ENCODE results near the gene GART. TPM values are rescaled to one million over a fixed set of nuclear protein-coding genes. Genes with fewer than 3 reads are reported as not detected.

The GART gene
- total RNA-seq, 6 experiments from 2014 or later, result 23.0 to 93.5 (median 39.3) TPM

DNA sequence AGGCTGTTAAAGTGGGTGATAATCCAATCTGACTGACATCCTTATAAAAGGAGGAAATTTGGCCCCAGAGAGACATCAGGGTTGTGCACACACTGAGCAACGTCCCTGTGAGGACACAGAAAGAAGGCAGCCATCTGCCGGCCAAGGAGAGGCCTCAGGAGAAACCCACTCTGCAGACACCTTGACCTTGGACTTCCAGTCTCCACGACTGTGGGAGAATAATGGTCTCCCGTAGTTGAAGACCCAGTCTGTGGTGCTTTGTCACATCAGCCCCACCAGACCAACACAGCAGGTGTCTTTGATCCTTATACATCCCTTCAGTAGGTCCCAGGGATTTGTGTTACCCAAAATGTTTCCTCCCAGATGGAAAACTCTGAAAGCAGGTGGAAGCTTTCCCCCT, 46.2 kb downstream of the GART start:
- H3K4me1 ChIP-seq, result peaks cover 0 to 7% (median 0%) of the 10 kb centered on the region in 4 donors
- H3K4me3 ChIP-seq, result no peak overlapping the region
- no peak overlapping the region for H3K27ac ChIP-seq
- 14% methylated on average over 2 of the region's 4 CpGs for WGBS (ENCODE audit: insufficient coverage, low coverage, low lambda C conversion rate, missing lambda C conversion rate)
- DNase-seq (no peak), ATAC-seq (no peak)
- no peaks in the 10 kb centered on the region for H3K9me3 ChIP-seq
- TF ChIP-seq POLR2A (IDR thresholded peaks at IDR 0.05), result no peak
- TF ChIP-seq, protein P1, sequence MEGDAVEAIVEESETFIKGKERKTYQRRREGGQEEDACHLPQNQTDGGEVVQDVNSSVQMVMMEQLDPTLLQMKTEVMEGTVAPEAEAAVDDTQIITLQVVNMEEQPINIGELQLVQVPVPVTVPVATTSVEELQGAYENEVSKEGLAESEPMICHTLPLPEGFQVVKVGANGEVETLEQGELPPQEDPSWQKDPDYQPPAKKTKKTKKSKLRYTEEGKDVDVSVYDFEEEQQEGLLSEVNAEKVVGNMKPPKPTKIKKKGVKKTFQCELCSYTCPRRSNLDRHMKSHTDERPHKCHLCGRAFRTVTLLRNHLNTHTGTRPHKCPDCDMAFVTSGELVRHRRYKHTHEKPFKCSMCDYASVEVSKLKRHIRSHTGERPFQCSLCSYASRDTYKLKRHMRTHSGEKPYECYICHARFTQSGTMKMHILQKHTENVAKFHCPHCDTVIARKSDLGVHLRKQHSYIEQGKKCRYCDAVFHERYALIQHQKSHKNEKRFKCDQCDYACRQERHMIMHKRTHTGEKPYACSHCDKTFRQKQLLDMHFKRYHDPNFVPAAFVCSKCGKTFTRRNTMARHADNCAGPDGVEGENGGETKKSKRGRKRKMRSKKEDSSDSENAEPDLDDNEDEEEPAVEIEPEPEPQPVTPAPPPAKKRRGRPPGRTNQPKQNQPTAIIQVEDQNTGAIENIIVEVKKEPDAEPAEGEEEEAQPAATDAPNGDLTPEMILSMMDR (IDR thresholded peaks at IDR 0.05), result no peak
- H3K27me3 ChIP-seq, result no peaks in the 10 kb centered on the region
- no peaks in the 10 kb centered on the region for H3K36me3 ChIP-seq
- intact Hi-C loops (cut with DNase I), result no loop called here

DNA sequence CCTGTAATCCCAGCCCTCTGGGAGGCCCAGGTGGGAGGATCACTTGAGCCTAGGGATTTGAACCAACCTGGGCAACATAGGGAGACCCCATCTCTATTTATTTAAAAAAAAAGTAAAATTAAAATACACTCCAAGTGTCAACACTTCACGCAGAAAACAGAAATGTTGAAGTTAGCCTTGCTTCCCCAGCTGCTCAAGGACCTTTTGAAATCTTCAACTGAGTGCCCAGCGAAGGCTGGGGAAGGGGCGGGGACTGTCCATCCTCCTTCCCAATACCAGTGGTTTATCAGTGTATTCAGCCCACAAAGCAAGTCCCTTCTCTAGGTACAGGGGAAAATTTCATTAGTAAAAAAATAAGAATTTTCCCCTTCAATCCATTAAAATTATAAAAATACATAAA, 48.2 kb downstream of the GART start:
- H3K9me3 ChIP-seq, result no peaks in the 10 kb centered on the region
- peaks cover 0 to 8% (median 0%) of the 10 kb centered on the region in 4 donors for H3K4me1 ChIP-seq

DNA sequence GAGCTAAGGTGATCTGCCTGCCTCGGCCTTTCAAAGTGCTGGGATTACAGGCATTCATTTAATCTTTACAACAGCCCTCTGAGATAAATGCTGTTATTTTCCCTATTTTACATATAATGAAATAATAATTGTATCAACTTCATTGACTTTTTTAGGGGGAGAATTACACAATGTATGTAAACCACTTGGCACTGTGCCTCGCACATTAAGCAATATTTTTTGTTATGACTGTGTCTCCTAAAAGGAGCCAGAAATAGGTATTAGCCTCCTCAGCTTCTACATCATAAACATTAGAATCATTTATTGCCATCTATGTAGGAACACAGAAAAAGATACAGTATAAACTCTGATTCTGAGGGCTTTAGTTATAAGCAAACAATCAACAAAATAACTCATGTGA, 49.3 kb downstream of the GART start:
- ATAC-seq, result no peak
- intact Hi-C loops (cut with DNase I), result no loop called here
- Histone ChIP-seq H3K36me3 (no peaks in the 10 kb centered on the region), H3K9me3 (no peaks in the 10 kb centered on the region), H3K27me3 (no peaks in the 10 kb centered on the region), H3K27ac (no peak overlapping the region), H3K4me1 (peaks cover 0 to 8% (median 0%) of the 10 kb centered on the region in 4 donors), H3K4me3 (no peak overlapping the region)
- TF ChIP-seq, protein P1 (IDR thresholded peaks at IDR 0.05), result no peak
- TF ChIP-seq POLR2A (IDR thresholded peaks at IDR 0.05), result no peak
- DNase-seq, result no peak
- 43% methylated on average over 2 of the region's 2 CpGs for WGBS (ENCODE audit: insufficient coverage, low coverage, low lambda C conversion rate, missing lambda C conversion rate)

More for the DNA sequence above, 48.2 kb downstream of the GART start:
- intact Hi-C loops (cut with DNase I), result no loop called here
- Histone ChIP-seq H3K27me3 (no peaks in the 10 kb centered on the region), H3K4me3 (no peak overlapping the region), H3K27ac (no peak overlapping the region), H3K36me3 (no peaks in the 10 kb centered on the region)
- TF ChIP-seq POLR2A (IDR thresholded peaks at IDR 0.05), result no peak
- TF ChIP-seq, protein P1 (IDR thresholded peaks at IDR 0.05), result no peak
- WGBS (ENCODE audit: insufficient coverage, low coverage, low lambda C conversion rate, missing lambda C conversion rate), result 64% methylated on average over 3 of the region's 3 CpGs
- no peak for DNase-seq
- no peak for ATAC-seq

DNA sequence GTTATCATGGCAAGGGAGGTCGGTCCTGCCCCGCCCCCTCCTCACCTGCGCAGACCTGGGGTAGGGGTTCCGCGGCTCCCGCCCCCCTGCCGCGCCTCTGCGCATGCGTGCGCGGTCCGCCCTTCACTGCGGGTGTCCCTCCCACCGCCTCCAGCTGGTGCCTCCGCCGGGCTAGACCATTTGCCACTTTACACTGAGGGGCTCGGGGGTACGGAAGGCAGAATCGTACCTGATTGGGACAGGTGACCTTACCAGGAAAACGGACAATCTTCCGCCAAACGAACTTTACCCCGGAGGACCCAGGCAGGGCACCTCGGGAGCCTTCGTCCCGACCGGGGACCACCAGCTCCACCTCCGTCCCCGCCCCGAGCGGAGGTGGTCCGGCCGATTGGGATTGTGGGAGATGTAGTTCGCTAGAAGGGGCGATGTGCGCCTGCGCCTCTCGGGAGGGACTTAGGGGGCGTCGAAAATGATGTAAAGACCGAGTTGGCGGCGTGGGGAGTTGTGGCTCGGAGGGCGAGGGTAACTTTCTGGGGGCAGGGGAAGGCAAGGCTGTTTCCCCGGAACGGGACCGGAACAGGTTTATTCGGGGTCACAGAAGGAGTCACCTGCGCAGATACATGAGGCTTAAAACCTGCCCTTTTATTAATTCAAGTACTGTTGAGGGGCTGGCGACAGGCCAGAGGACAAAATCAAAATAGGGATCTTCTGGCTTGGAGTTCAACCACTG, 50.4 kb downstream of the GART start, which contains the start of gene DNAJC28:
DNAJC28 (minus strand) TSS at position 344 of the 730 bp plus-strand sequence. CDS start 2,323 bp downstream, outside the sequence.
- DNase-seq, result peak; percentile 93 to 94 (median 94)
- peak within 1 kb of the TSS; percentile 9 to 79 (median 44) for H3K27ac ChIP-seq
- intact Hi-C loops (cut with DNase I), result no loop called here
- no peaks in the 10 kb centered on the region for H3K36me3 ChIP-seq
- peaks cover 0 to 8% (median 0%) of the 10 kb centered on the region in 4 donors for H3K4me1 ChIP-seq
- H3K27me3 ChIP-seq, result no peaks in the 10 kb centered on the region
- TF ChIP-seq, protein P1 (IDR thresholded peaks at IDR 0.05), result no peak
- TF ChIP-seq POLR2A (IDR thresholded peaks at IDR 0.05), result peak; percentile 42
- WGBS (ENCODE audit: insufficient coverage, low coverage, low lambda C conversion rate, missing lambda C conversion rate), result under 1% methylated on average over 24 of the region's 52 CpGs
- peak within 1 kb of the TSS; percentile 68 to 79 (median 77) for H3K4me3 ChIP-seq
- no peaks in the 10 kb centered on the region for H3K9me3 ChIP-seq
- ATAC-seq, result peak; percentile 98
